SK-N-MC (cell line): ENCODE data around the gene CST8.

Experiments used
- DNase-seq: peaks from one replicate; pipeline ENCODE4 v3.0.0-alpha.2; 2011; ENCODE audit warnings: low read depth, low spot score
- H3K27ac ChIP-seq: fragments of 200-600 bp; sonication (generic); 2 replicates; pipeline ENCODE4 v1.5.1; 2016; ENCODE audit warnings: mixed run types
- H3K36me3 ChIP-seq: fragments of 200-600 bp; sonication (generic); 2 replicates; pipeline ENCODE4 v1.6.1; 2017; ENCODE audit warnings: antibody characterized with exemption, low read length, mixed read lengths; ENCODE audit not compliant: insufficient read depth
- H3K4me3 ChIP-seq: fragments of 200-600 bp; sonication (generic); 2 replicates; pipeline ENCODE4 v1.5.1; 2016
- H3K9ac ChIP-seq: fragments of 200-600 bp; sonication (generic); 2 replicates; pipeline ENCODE4 v1.8.0; 2017; ENCODE audit warnings: mixed run types, mixed read lengths; ENCODE audit not compliant: insufficient read length
- H3K9me3 ChIP-seq: fragments of 200-600 bp; sonication (generic); 2 replicates; pipeline ENCODE4 v1.6.1; 2017; ENCODE audit warnings: low read depth, mild to moderate bottlenecking, antibody characterized with exemption, low read length, moderate library complexity, mixed read lengths
- EZH2 ChIP-seq: fragments of 200-600 bp; sonication (generic); IDR thresholded peaks from one replicate; pipeline ENCODE4 v1.6.1; 2017; ENCODE audit warnings: antibody characterized with exemption
- FOXP2 ChIP-seq: optimal IDR thresholded peaks from 2 replicates; pipeline ENCODE3; 2011; ENCODE audit warnings: mild to moderate bottlenecking, moderate library complexity; ENCODE audit not compliant: insufficient read depth; ENCODE audit errors: extremely low read length, control extremely low read depth
- POLR2AphosphoS5 ChIP-seq: IDR thresholded peaks from 2 replicates; pipeline ENCODE4 v1.6.1; 2012; ENCODE audit warnings: mild to moderate bottlenecking, low read depth, low read length, borderline replicate concordance

The CST8 gene

GRCh38 chr20:23493172-23493772, 2.4 kb downstream of the CST8 start:
- no peaks in the 10 kb centered on the region for H3K36me3 ChIP-seq
- TF ChIP-seq POLR2AphosphoS5 (no peak), FOXP2 (no peak), EZH2 (no peak)
- DNase-seq, result no peak

GRCh38 chr20:23497536-23497935, 6.6 kb downstream of the CST8 start:
- Histone ChIP-seq H3K9me3 (no peaks in the 10 kb centered on the region), H3K36me3 (no peaks in the 10 kb centered on the region), H3K9ac (no peak overlapping the region), H3K4me3 (no peak overlapping the region), H3K27ac (no peak overlapping the region)
- TF ChIP-seq FOXP2 (no peak), EZH2 (no peak), POLR2AphosphoS5 (no peak)
- no peak for DNase-seq

More at GRCh38 chr20:23493172-23493772, 2.4 kb downstream of the CST8 start:
- Histone ChIP-seq H3K27ac (no peak overlapping the region), H3K9me3 (no peaks in the 10 kb centered on the region), H3K9ac (no peak overlapping the region), H3K4me3 (no peak overlapping the region)

DNA sequence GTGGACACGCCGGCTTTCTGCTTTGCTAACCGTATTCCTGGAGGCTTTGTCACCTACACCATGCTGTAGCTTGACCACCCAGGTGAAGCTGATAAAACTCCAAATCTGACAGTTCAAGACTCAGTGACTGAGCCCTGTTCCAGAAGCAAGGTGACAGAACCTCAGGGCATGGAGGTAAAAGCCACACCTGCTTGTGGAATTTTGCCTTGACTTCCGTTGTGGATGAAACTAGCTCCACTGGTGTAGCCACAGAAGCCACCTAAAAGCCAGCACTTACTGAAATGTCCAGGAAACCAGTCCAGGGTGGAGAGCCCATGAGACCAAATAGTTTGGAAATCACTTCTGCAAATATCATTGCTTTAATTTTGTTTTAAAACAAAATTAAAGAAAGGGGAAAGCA, 11.0 kb downstream of the CST8 start:
- no peak for DNase-seq
- no peaks in the 10 kb centered on the region for H3K36me3 ChIP-seq

GRCh38 chr20:23503649-23504048, 12.7 kb downstream of the CST8 start:
- H3K4me3 ChIP-seq, result no peak overlapping the region
- no peak for DNase-seq
- H3K9me3 ChIP-seq, result no peaks in the 10 kb centered on the region
- no peak overlapping the region for H3K9ac ChIP-seq
- no peaks in the 10 kb centered on the region for H3K36me3 ChIP-seq
- TF ChIP-seq EZH2, result no peak
- TF ChIP-seq POLR2AphosphoS5, result no peak
- TF ChIP-seq FOXP2, result no peak
- no peak overlapping the region for H3K27ac ChIP-seq

More for the DNA sequence above, 11.0 kb downstream of the CST8 start:
- H3K9me3 ChIP-seq, result no peaks in the 10 kb centered on the region
- H3K9ac ChIP-seq, result no peak overlapping the region
- H3K27ac ChIP-seq, result no peak overlapping the region
- TF ChIP-seq EZH2 (no peak), FOXP2 (no peak), POLR2AphosphoS5 (no peak)
- H3K4me3 ChIP-seq, result no peak overlapping the region

DNA sequence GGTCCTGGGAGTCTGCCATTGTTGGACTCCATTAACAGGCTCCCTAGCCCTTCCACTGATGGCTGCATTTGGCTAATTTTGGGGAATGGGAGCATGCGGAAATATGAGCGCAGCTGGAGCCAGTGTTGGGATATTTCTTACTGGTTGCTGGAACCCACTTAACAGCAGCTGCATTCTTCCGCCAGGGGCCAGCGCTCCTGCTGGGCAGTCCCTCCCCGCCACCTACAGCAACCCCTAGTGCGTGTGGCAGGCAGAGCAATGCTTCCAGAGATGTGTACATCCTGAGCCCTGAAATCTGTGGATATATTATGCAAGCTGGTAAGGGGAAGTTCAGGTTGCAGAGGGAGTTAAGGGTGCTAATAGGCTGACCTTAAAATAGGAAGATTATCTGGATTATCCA, 16.4 kb downstream of the CST8 start:
- Histone ChIP-seq H3K9me3 (no peaks in the 10 kb centered on the region), H3K36me3 (no peaks in the 10 kb centered on the region), H3K27ac (no peak overlapping the region), H3K9ac (no peak overlapping the region), H3K4me3 (no peak overlapping the region)
- TF ChIP-seq FOXP2 (no peak), POLR2AphosphoS5 (no peak), EZH2 (no peak)
- no peak for DNase-seq

- Histone ChIP-seq H3K27ac (no peak overlapping the region), H3K36me3 (no peaks in the 10 kb centered on the region), H3K9me3 (no peaks in the 10 kb centered on the region), H3K4me3 (no peak overlapping the region), H3K9ac (no peak overlapping the region)
- no peak for TF ChIP-seq EZH2
- no peak for TF ChIP-seq FOXP2
- no peak for TF ChIP-seq POLR2AphosphoS5
- no peak for DNase-seq
Measured at GRCh38 chr20:23508449-23509229, 17.7 kb downstream of the CST8 start.

DNA sequence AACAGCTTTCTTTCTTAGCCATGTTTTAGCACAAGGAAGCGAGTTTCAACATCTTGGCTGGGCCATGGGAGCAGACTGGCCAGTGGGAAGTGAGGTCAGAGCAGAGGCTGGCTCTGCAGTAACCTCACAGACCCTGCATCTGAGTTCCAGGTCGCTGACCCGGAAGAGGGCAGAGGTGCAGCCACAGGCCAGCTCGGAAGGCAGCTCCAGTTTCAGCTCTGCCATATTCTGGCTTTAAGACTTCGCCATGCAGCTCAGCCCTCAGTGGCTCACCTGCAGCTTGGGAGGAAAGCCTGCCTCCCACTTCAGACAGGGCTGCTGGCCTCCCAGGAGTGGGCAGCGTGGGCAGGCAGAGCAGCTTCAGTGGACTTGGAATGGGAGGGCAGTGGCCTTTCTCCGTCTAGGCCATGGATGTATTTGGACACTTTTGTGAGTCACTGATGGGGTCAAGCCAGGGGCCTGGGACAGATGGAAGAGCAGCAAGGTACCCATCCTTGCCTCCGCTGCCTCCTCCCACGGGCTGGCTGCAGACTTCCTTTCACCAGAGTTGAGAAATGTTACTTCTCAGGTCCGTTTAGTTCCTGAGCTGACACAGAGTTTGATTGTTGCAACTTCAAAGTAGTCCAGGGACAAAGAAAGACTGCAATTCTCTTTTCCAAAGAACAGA, 18.5 kb downstream of the CST8 start:
- TF ChIP-seq FOXP2, result no peak
- no peak for TF ChIP-seq POLR2AphosphoS5
- no peak for TF ChIP-seq EZH2
- no peak for DNase-seq
- no peak overlapping the region for H3K4me3 ChIP-seq

DNA sequence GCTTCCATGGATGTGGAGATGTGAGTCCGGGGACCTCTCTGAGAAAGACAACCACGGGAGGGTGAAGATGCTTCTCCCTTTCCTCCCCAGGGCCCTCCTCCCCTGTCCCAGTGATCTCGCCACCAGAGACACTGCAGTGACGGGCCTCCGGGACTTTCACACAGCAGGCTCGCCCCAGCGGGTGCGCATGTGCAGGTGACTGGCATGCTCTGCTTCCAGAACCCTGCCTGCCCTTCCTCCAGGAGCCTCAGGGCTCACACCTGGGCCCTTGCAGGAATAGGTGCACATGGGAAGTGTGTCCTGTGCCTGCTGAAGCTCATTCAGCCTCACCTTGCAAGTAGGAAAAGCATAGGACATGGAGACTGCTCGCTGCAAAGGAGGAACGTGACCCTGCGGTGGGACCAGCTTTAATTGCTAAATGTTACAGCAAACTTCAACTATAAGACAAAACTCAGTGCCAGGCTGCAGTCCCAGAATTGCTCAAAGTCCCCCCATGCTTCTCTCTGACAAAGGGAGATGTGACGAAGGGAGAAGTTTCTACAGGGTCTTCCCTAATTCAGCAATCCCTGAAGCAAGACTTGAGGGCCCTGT, 19.2 kb downstream of the CST8 start:
- DNase-seq, result no peak
- no peaks in the 10 kb centered on the region for H3K36me3 ChIP-seq
- H3K27ac ChIP-seq, result no peak overlapping the region
- no peak overlapping the region for H3K9ac ChIP-seq
- TF ChIP-seq EZH2 (no peak), POLR2AphosphoS5 (no peak), FOXP2 (no peak)
- H3K9me3 ChIP-seq, result no peaks in the 10 kb centered on the region
- H3K4me3 ChIP-seq, result no peak overlapping the region

More for the DNA sequence above, 18.5 kb downstream of the CST8 start:
- Histone ChIP-seq H3K36me3 (no peaks in the 10 kb centered on the region), H3K27ac (no peak overlapping the region), H3K9me3 (no peaks in the 10 kb centered on the region), H3K9ac (no peak overlapping the region)
